M059J (cell line): ENCODE data around the gene NFX1. TPM values are rescaled to one million over a fixed set of nuclear protein-coding genes. Genes with fewer than 3 reads are reported as not detected.

Source experiments
- DNase-seq: peaks from one replicate; pipeline ENCODE4 v3.0.0-alpha.2; 2012; ENCODE audit warnings: low read depth
- total RNA-seq: library from RNA; depleted of rRNA; stranded (reverse); fragments of >200 nt; shearing (Covaris generic); gene quantifications from 2 replicates; pipeline ENCODE4 v1.2.3, GENCODE V29; 2014; rRNA removed

The NFX1 gene
- total RNA-seq, 1 experiment from 2014 or later: 21.4 TPM

- DNase-seq: no peak
These were observed 129.5 kb downstream of the NFX1 start for GRCh38 chr9:33419708-33420303.

Other genes with a start within 250 kb of the NFX1 start
- 30.6 and 36.0 TPM in 2 replicates for gene SMU1, start 213.8 kb upstream of the NFX1 start, total RNA-seq
- gene B4GALT1, start 123.2 kb upstream of the NFX1 start, total RNA-seq: 35.6 and 69.6 TPM in 2 replicates
- not detected in 2 replicates for gene SPINK4, start 50.3 kb upstream of the NFX1 start, total RNA-seq
- gene BAG1, start 25.8 kb upstream of the NFX1 start, total RNA-seq: 60.1 and 72.0 TPM in 2 replicates
- 217 and 248 TPM in 2 replicates for gene CHMP5, start 25.5 kb upstream of the NFX1 start, total RNA-seq
- gene AQP7, start 112.1 kb downstream of the NFX1 start, total RNA-seq: 0.17 TPM in 1 of 2 replicates, not detected in the other
- gene AQP3, start 157.1 kb downstream of the NFX1 start, total RNA-seq: 0.57 and 1.1 TPM in 2 replicates
- 30.2 and 39.3 TPM in 2 replicates for gene NOL6, start 183.4 kb downstream of the NFX1 start, total RNA-seq
- gene ANKRD18B, start 233.7 kb downstream of the NFX1 start, total RNA-seq: 0.42 TPM in 1 of 2 replicates, not detected in the other